Measurements from ENCODE around the gene CAP2.

Gene CAP2

DNA sequence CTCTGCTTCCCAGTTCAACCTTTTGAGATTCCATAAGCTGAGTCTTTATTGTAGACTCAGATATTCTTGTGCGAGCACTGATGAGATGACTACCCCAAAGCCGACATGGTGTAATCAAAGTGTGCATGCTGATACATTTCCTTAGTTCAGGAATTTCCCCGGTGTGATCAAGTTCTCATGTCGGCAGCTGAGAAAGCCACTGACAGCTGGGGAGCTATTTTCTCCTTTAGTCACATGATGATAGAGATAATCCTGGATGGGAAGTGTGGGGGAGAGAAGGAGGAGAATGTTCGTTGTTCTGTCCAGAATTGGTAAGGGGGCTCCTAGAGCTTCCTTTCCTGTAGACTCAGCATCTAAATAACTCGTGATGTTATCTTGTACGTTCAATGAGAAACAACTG is 7.7 kb upstream of the CAP2 start:
- no peak overlapping the region for H2AFZ ChIP-seq (ENCODE audit: low read depth, low read length)
- ATAC-seq (ENCODE audit: insufficient read depth, low read depth), result no peak
- H3K4me2 ChIP-seq (ENCODE audit: insufficient read depth, low read length), result no peak overlapping the region

DNA sequence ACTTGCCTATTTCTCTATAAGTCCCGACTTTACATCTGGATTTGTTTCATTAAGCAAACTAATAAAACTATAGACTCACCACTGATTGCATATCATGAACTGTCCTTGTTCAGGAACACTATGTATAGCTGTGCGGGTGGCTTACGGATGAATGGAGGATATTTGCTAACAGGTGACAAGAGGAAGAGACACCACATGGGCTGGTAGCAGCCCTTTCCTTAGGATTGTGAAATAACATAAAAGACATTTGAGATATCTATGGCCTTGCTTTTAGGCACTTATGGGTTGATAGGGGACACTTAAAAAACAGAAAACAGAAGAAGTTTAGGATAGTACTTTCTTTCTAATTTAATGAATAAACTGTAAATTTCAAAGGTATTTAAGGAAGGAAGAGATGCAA is 5.0 kb upstream of the CAP2 start:
- no peak overlapping the region for H3K4me3 ChIP-seq (ENCODE audit: low read depth in 1 of 2, low read length in 2 of 2)
- H3K36me3 ChIP-seq (ENCODE audit: insufficient read depth, low read length), result no peaks in the 10 kb centered on the region
- no peak overlapping the region for H3K9ac ChIP-seq (ENCODE audit: low read depth, low read length)
- TF ChIP-seq, protein P1, sequence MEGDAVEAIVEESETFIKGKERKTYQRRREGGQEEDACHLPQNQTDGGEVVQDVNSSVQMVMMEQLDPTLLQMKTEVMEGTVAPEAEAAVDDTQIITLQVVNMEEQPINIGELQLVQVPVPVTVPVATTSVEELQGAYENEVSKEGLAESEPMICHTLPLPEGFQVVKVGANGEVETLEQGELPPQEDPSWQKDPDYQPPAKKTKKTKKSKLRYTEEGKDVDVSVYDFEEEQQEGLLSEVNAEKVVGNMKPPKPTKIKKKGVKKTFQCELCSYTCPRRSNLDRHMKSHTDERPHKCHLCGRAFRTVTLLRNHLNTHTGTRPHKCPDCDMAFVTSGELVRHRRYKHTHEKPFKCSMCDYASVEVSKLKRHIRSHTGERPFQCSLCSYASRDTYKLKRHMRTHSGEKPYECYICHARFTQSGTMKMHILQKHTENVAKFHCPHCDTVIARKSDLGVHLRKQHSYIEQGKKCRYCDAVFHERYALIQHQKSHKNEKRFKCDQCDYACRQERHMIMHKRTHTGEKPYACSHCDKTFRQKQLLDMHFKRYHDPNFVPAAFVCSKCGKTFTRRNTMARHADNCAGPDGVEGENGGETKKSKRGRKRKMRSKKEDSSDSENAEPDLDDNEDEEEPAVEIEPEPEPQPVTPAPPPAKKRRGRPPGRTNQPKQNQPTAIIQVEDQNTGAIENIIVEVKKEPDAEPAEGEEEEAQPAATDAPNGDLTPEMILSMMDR (IDR thresholded peaks at IDR 0.05; ENCODE audit: borderline replicate concordance, extremely low read depth, low read length, poor library complexity, severe bottlenecking), result no peak
- TF ChIP-seq EZH2 (IDR thresholded peaks at IDR 0.05; ENCODE audit: borderline replicate concordance, low read depth, low read length, severe bottlenecking), result no peak
- no peak overlapping the region for H3K27ac ChIP-seq (ENCODE audit: low read length)
- H3K9me3 ChIP-seq (ENCODE audit: insufficient read depth, low read length, severe bottlenecking), result no peaks in the 10 kb centered on the region
- DNase-seq, result no peak
- no peaks in the 10 kb centered on the region for H3K4me1 ChIP-seq (ENCODE audit: insufficient read depth, low read length)
- H3K27me3 ChIP-seq (ENCODE audit: insufficient read depth, low read length, poor library complexity), result no peaks in the 10 kb centered on the region
- no peak overlapping the region for H3K4me2 ChIP-seq (ENCODE audit: insufficient read depth, low read length)
- H2AFZ ChIP-seq (ENCODE audit: low read depth, low read length), result no peak overlapping the region
- no peaks in the 10 kb centered on the region for H3K79me2 ChIP-seq (ENCODE audit: insufficient read depth, low read length)
- no peaks in the 10 kb centered on the region for H4K20me1 ChIP-seq (ENCODE audit: insufficient read depth, low read length)
- no peak for ATAC-seq (ENCODE audit: insufficient read depth, low read depth)

More for the DNA sequence above, 7.7 kb upstream of the CAP2 start:
- H3K9me3 ChIP-seq (ENCODE audit: insufficient read depth, low read length, severe bottlenecking), result no peaks in the 10 kb centered on the region
- H3K4me3 ChIP-seq (ENCODE audit: low read depth in 1 of 2, low read length in 2 of 2), result no peak overlapping the region
- H4K20me1 ChIP-seq (ENCODE audit: insufficient read depth, low read length), result no peaks in the 10 kb centered on the region
- no peaks in the 10 kb centered on the region for H3K36me3 ChIP-seq (ENCODE audit: insufficient read depth, low read length)
- no peaks in the 10 kb centered on the region for H3K27me3 ChIP-seq (ENCODE audit: insufficient read depth, low read length, poor library complexity)
- no peak overlapping the region for H3K27ac ChIP-seq (ENCODE audit: low read length)
- TF ChIP-seq, protein P1 (IDR thresholded peaks at IDR 0.05; ENCODE audit: borderline replicate concordance, extremely low read depth, low read length, poor library complexity, severe bottlenecking), result no peak
- no peak for TF ChIP-seq EZH2 (IDR thresholded peaks at IDR 0.05; ENCODE audit: borderline replicate concordance, low read depth, low read length, severe bottlenecking)
- no peaks in the 10 kb centered on the region for H3K4me1 ChIP-seq (ENCODE audit: insufficient read depth, low read length)
- no peak overlapping the region for H3K9ac ChIP-seq (ENCODE audit: low read depth, low read length)
- DNase-seq, result no peak
- no peaks in the 10 kb centered on the region for H3K79me2 ChIP-seq (ENCODE audit: insufficient read depth, low read length)

DNA sequence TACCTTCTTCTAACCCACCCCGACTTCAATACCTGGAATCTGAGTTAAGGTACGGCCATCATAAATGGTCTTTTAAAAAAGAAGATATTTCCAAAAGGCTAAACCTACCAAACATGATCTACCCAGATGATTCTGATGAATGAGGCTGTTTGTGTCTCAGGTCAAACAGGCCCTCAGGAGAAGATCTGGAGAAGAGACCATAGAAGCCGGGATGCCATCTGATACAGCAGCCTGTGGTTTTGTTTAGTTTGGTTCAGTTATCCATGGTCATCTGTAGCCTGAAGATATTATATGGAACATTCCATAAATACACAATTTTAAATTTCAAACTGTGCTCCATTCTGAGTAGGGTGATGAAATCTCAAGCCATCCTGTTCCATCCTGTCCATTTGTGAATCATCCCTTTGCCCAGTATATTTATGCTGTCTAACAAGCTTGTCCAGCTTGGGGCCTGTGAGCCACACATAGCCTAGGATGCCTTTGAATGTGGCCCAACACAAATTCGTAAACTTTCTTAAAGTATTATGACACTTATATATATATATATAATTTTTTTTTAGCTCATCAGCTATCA is 4.0 kb upstream of the CAP2 start:
- H3K4me3 ChIP-seq (ENCODE audit: low read depth in 1 of 2, low read length in 2 of 2), result no peak overlapping the region
- no peaks in the 10 kb centered on the region for H3K4me1 ChIP-seq (ENCODE audit: insufficient read depth, low read length)
- H3K36me3 ChIP-seq (ENCODE audit: insufficient read depth, low read length), result no peaks in the 10 kb centered on the region
- no peak for DNase-seq
- no peak overlapping the region for H3K27ac ChIP-seq (ENCODE audit: low read length)
- H3K79me2 ChIP-seq (ENCODE audit: insufficient read depth, low read length), result no peaks in the 10 kb centered on the region
- no peak overlapping the region for H3K9ac ChIP-seq (ENCODE audit: low read depth, low read length)
- H4K20me1 ChIP-seq (ENCODE audit: insufficient read depth, low read length), result no peaks in the 10 kb centered on the region
- ATAC-seq (ENCODE audit: insufficient read depth, low read depth), result no peak
- no peak overlapping the region for H3K4me2 ChIP-seq (ENCODE audit: insufficient read depth, low read length)
- H2AFZ ChIP-seq (ENCODE audit: low read depth, low read length), result no peak overlapping the region
- no peaks in the 10 kb centered on the region for H3K9me3 ChIP-seq (ENCODE audit: insufficient read depth, low read length, severe bottlenecking)
- H3K27me3 ChIP-seq (ENCODE audit: insufficient read depth, low read length, poor library complexity), result no peaks in the 10 kb centered on the region
- TF ChIP-seq, protein P1 (IDR thresholded peaks at IDR 0.05; ENCODE audit: borderline replicate concordance, extremely low read depth, low read length, poor library complexity, severe bottlenecking), result no peak
- no peak for TF ChIP-seq EZH2 (IDR thresholded peaks at IDR 0.05; ENCODE audit: borderline replicate concordance, low read depth, low read length, severe bottlenecking)
